Hematopoietic multipotent progenitor cell treated with erythropoietin and hydrocortisone succinate and interleukin-3 and kit ligand, for 6 days (in vitro differentiated cells): ENCODE results near the gene SMCO2.
A peak's percentile ranks its signal among the peaks of the same experiment; 100 is the strongest.
"Not testable (repeated sequence)": the region's sequence is repeated elsewhere in the genome, so short reads cannot be mapped to it uniquely, and the experiment has no call there.

Source experiments
- DNase-seq: peaks from one replicate; pipeline ENCODE4 v3.0.0-alpha.2; 2015

The SMCO2 gene

GRCh38 chr12:27530157-27530922 is 83.8 kb downstream of the SMCO2 start:
- DNase-seq: no peak

GRCh38 chr12:27531896-27532295 is 85.4 kb downstream of the SMCO2 start:
- no peak for DNase-seq

DNA sequence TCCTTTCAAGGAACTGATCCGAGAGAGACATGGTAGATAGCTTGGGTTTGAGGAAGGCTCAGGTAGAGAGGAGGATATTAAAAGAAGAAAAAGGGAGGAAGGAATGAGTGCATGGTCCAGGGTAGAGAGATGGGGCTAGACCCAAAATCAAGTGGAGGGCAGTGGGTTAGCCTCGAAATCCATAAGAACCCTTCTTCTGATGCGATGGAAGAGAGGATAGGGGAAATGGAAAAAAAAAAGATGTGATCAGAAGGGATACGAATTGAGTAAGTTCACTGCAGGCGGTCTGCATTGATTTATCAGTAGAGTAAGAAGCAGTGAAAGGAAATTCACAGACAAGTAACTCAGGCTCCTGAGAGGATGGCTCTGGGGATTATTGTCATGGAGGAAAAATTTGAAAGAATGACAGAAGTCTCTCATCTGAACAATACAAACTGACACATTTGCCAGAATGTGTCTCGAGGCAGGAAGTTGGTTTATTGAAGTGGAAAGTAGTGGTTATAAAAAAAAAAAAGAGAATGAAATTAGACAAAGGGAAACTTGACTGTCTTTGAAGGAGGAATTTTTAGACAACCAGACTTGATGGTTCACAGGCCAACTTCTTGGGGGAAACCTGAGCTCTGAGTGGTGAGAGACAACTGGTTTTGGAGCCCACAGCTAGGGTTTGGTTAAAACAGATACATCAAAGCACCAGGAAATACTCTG is 87.7 kb downstream of the SMCO2 start:
- DNase-seq: no peak

GRCh38 chr12:27534765-27535161 is 88.2 kb downstream of the SMCO2 start:
- DNase-seq: no peak

DNA sequence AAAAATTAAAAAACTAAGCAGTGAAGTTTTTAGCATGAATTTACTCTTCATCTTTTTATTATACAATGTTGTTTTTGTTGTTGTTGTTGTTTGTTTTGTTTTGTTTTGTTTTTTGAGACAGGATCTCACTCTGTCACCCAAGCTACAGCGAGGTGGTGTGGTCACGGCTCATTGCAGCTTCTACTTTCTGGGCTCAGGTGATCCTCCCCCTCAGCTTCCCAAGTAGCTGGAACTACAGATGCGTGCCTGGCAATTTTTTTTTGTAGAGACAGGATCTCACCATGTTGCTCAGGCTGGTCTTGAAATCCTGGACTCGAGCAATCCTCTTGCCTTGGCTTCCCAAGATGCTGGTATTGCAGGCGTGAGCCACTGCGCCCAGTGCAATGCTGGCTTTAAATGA is 88.8 kb downstream of the SMCO2 start:
- no peak for DNase-seq

DNA sequence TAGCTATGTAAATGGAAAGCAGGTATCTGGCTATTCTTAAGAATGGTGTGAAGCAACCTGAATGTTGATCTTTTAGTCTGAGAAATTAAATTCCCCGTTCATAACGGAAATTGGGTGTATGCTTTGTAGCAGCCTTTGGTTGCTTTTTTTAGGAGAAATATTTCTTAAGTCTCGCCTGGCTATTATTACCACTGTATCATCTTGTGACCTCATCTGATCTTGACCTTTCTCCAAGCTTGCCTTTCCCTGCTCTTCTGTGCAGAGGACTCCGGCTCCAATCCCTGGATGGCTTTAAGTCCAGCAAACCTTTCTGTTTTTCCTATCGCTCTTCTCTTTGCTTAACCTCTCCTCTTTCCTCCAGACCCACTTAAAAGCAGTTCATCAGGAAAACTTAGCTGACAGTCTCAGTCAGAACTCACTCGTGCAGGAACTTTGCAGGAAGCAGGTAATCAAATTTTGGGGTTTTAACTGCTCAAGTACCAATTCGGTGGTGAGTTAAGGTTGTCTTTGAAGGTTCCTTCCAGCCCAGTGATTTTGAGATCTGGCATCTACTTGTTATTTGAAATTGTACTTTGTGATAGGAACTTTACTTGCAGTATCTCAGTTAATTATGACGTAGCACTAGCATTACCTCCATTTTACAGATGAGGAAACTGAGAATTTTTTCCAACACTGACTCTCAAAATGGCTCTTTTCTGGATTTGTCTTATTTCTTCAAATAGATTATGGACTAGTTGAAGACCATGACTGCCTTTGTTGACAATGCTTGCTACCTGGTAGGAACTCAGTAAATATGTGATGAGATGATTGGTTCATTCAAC is 91.5 kb downstream of the SMCO2 start:
- no peak for DNase-seq

- DNase-seq: no peak
Observed at GRCh38 chr12:27539191-27539631, 92.7 kb downstream of the SMCO2 start.

- no peak for DNase-seq
Observed at GRCh38 chr12:27541031-27541719, 94.6 kb downstream of the SMCO2 start.

- no peak for DNase-seq
Observed at GRCh38 chr12:27542628-27543027, 96.1 kb downstream of the SMCO2 start.

- DNase-seq: not testable (repeated sequence)
Observed at GRCh38 chr12:27544858-27545257, 98.3 kb downstream of the SMCO2 start.

GRCh38 chr12:27545665-27546064 is 99.1 kb downstream of the SMCO2 start:
- no peak for DNase-seq

DNA sequence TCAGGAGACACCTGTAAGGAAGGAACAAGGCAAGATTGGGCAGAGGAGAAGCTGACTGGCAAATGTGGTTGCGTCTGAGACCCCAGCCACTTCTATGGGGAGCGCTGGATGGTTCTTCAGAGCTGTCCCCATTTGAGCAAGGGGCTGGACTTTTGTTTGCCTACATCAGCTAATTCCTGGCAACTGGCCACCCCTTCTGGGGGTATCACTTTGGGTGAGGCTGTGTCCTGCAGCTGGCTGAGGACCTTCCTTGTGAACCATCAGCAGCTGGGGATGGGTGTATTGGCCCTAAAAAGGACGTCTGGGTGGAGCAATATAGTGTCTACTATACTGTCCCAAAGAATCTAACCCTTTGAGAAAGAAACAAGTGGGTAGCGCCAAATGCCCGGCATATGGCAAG is 101.1 kb downstream of the SMCO2 start:
- DNase-seq: no peak

DNA sequence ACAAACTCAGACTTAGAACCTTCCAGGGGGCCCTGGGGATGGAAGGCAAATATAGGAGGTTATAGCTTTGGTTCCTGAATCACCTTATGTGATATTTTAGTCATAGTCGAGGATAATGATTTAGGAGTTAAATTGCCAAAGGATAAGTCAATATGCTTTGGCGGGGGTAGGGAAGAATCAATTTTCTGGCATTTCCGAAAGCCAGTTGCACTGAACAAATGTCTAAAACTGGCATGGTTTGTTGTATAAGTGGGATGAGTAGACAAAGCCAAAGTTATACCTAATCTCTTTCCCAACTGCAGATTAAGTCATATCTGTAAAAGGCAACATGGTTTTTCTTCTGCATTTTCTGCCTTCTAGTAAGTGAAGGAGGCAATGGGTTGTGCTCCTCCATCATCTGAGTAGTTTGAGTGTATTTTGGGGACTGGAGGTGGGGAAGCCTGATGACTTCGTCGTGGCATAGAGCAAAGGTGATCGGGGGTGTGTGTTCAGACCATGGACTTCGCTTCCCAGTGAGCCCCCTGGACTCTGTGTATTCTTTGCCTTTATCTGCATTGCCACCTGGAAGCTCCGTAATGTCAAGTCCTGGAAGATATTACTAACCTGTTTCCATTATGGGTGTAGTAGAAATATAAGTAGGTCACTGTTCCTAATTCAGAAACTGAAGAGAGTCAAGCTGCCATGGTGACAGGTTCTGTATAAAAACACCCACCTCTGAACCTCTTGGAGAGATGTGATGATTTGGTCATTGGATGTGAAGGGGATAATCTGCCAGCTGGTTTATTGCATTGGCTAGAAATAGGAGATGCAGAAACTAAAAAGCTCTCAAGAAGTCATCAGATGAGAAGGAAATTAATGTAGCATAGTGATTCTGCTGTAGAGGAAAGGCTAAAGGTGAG is 102.0 kb downstream of the SMCO2 start:
- DNase-seq: no peak

DNA sequence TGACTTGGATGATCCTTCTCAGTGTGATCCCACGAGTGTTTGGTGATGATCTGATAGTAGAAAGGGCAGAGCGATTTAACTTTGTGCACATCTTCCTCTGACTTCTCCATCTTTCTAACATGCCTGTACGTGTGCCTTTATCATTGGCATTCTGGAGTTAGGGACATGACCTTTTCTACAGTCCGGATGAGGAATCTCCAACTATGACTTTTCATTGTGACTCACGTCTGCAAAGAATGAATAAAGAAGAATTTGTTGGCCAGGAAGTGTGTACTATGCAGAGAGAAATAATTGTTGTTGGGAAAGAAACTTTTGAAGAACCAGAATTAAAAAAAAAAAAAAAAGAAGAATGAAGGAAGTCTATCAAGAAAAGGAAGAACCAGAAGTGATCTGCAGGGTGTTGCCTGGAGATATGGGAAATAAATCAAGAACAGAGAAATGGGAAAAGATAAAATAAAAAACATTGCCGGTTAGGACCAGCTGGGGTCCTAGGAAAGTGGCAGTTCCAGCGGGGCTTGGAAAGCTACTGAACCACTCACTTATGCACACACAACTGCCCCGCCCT is 102.8 kb downstream of the SMCO2 start:
- DNase-seq: no peak

DNA sequence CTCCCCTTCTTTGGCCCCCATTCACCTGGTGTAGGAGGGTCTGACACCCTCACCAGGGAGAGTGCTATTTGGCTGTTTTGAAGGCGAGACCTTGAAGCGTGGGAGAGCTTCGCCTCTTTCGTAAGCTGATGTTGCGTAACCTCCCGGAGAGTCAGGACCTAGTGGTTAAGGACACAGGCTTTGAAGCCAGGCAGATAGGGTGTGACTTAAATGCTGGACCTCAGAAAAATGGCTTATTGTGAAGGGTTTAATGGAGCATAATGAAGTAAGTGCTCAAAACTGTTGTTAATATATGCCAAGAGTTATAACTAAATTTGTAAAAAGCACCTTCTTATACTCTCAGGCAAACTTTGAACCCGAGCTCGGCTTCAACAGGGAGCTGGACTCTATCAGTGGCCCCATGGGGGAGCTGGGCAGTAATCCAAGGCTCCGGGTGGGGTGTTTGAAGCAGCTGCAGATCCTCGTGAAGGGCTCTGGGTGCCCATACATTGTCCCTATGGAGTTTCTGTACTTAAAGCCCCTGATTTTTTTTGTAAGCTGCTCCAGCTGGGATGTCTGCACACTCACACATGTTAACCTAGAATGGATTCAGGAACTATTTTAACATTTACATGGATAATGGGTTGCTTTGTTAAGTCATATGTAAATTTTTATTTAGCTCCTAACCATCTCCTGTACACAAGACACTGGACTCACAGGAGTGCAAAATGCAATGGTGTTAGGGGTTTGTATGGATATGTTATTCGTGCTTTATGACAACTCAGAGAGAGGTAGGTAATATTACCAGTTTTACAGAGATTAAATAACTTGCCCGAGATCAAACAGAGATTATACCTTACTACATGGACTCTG is 103.5 kb downstream of the SMCO2 start:
- peak; percentile 82 for DNase-seq

DNA sequence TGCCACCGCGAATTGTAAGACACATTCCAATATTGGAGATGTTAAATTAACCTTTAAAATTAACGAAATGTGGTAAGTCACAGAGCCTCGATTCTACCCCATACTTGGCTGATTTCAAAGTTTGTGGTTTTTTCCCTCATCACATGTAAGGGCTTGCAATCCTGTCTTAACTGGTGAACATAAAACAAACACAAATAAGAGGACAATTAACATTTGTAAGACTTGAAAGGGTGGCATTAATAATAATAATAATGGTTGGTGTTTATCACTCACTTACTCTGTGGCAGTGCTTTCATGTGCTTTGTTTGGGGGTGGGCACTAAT is 104.1 kb downstream of the SMCO2 start:
- DNase-seq: no peak

GRCh38 chr12:27551172-27551840 is 104.8 kb downstream of the SMCO2 start:
- no peak for DNase-seq
